Measurements from ENCODE around the gene WDR47. TPM values are rescaled to one million over a fixed set of nuclear protein-coding genes. Genes with fewer than 3 reads are reported as not detected.

The WDR47 gene
- total RNA-seq, 1 experiment from 2014 or later, result 6.8 TPM

- Mint-ChIP-seq H3K4me3 (ENCODE audit: low read depth, unreplicated experiment) (no peak overlapping the region), H3K36me3 (ENCODE audit: insufficient read depth, unreplicated experiment) (peaks cover 5% of the 10 kb centered on the region), H3K4me1 (ENCODE audit: low read depth, unreplicated experiment) (peaks cover 8% of the 10 kb centered on the region), H3K27me3 (ENCODE audit: unreplicated experiment) (no peaks in the 10 kb centered on the region), H3K9me3 (ENCODE audit: low read depth, unreplicated experiment) (no peaks in the 10 kb centered on the region), H3K27ac (ENCODE audit: unreplicated experiment) (no peak overlapping the region)
- no TSS peak for BruUV-seq (replicated peaks)
- no peak for DNase-seq
- intact Hi-C loops (cut with micrococcal nuclease; ENCODE audit: unreplicated experiment), result no loop called here
- CTCF ChIA-PET, result no interaction called here
- TF ChIP-seq CTCF (IDR thresholded peaks at IDR 0.05; ENCODE audit: unreplicated experiment), result no peak
Measured at GRCh38 chr1:108951242-108951641, 90.7 kb downstream of the WDR47 start.

DNA sequence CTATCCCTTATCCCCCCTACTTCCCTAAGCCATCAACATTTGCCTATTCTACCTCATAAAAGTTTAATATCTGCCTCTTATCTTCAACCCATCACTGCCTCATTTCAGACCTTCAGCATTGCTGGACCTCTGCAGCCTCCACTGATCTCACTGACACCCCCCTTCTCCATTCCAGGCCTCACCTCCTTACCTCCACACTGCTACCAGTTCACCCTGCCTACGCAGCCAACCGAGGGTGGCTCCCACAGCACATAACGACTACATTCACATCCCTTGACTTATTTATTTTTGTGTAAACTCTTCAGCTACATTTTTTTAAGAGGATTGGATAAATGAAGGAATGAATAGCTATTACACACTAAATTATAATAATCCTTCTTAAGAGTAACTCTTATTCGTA lies 92.9 kb downstream of the WDR47 start:
- BruUV-seq (replicated peaks), result no TSS peak
- Mint-ChIP-seq H3K4me3 (ENCODE audit: low read depth, unreplicated experiment) (no peak overlapping the region), H3K27ac (ENCODE audit: unreplicated experiment) (no peak overlapping the region), H3K27me3 (ENCODE audit: unreplicated experiment) (no peaks in the 10 kb centered on the region), H3K36me3 (ENCODE audit: insufficient read depth, unreplicated experiment) (peaks cover 14% of the 10 kb centered on the region), H3K9me3 (ENCODE audit: low read depth, unreplicated experiment) (no peaks in the 10 kb centered on the region), H3K4me1 (ENCODE audit: low read depth, unreplicated experiment) (peaks cover 8% of the 10 kb centered on the region)
- DNase-seq, result no peak
- CTCF ChIA-PET, result no interaction called here
- intact Hi-C loops (cut with micrococcal nuclease; ENCODE audit: unreplicated experiment), result no loop called here
- no peak for TF ChIP-seq CTCF (IDR thresholded peaks at IDR 0.05; ENCODE audit: unreplicated experiment)

DNA sequence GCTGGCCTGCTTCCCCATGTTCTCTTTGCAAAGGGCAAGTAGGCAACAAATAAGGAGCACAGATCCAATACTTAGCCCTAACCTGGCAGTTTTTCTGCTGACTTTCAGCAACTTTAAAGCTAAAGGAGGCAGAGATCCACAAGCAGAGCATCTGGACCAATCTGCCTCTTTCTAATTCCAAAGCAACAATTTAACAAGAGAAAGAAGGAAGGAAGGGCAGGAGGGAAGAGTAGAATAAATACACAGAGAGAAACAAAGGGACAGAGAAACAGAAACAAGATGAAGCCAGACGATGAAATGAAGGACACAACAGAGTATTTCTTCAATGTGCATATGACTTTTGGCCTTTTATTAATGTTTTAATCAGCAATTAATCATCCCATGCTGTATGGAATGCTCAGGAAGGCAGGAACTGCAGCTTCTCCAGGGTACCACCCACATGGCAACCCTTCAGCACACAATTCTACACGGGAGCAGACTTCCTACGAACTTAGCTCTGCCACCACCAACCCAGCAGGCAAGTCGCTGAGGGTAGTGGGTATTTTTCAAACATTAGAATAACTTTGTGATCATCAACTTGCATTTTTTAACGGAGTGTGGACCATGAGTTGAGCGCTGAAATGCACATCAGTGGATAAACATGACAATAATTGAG lies 93.9 kb downstream of the WDR47 start:
- no TSS peak for BruUV-seq (replicated peaks)
- no peak overlapping the region for H3K4me3 Mint-ChIP-seq (ENCODE audit: low read depth, unreplicated experiment)
- H3K9me3 Mint-ChIP-seq (ENCODE audit: low read depth, unreplicated experiment), result no peaks in the 10 kb centered on the region
- CTCF ChIA-PET, result interaction anchor here (0.6 kb wide), 2 partner anchors 46 to 250 kb away, joined by 3 read pairs; no protein-coding TSS in a partner anchor
- no peak overlapping the region for H3K27ac Mint-ChIP-seq (ENCODE audit: unreplicated experiment)
- DNase-seq, result no peak
- H3K36me3 Mint-ChIP-seq (ENCODE audit: insufficient read depth, unreplicated experiment), result peaks cover 14% of the 10 kb centered on the region
- peaks cover 8% of the 10 kb centered on the region for H3K4me1 Mint-ChIP-seq (ENCODE audit: low read depth, unreplicated experiment)
- intact Hi-C loops (cut with micrococcal nuclease; ENCODE audit: unreplicated experiment), result no loop called here
- no peak for TF ChIP-seq CTCF (IDR thresholded peaks at IDR 0.05; ENCODE audit: unreplicated experiment)
- H3K27me3 Mint-ChIP-seq (ENCODE audit: unreplicated experiment), result no peaks in the 10 kb centered on the region

DNA sequence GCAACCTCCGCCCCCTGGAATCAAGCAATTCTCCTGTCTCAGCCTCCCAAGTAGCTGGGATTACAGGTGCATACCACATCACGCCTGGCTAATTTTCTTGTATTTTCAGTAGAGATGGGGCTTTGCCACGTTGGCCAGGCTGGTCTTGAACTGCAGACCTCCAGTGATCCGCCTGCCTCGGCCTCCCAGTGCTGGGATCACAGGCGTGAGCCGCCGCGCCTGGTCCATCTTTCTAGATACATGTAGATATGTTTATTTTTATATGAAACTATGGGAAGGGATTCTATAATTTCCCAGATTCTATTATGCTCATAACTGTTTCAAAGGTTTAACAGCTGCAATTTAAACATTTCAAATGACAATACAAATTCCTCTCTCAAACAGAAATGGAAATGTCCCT lies 105.7 kb downstream of the WDR47 start:
- Mint-ChIP-seq H3K4me1 (ENCODE audit: low read depth, unreplicated experiment) (no peaks in the 10 kb centered on the region), H3K36me3 (ENCODE audit: insufficient read depth, unreplicated experiment) (peaks cover 16% of the 10 kb centered on the region), H3K4me3 (ENCODE audit: low read depth, unreplicated experiment) (no peak overlapping the region), H3K27me3 (ENCODE audit: unreplicated experiment) (no peaks in the 10 kb centered on the region), H3K9me3 (ENCODE audit: low read depth, unreplicated experiment) (no peaks in the 10 kb centered on the region), H3K27ac (ENCODE audit: unreplicated experiment) (no peak overlapping the region)
- BruUV-seq (replicated peaks), result no TSS peak
- DNase-seq, result no peak
- TF ChIP-seq CTCF (IDR thresholded peaks at IDR 0.05; ENCODE audit: unreplicated experiment), result no peak
- CTCF ChIA-PET, result no interaction called here
- intact Hi-C loops (cut with micrococcal nuclease; ENCODE audit: unreplicated experiment), result no loop called here
